Neural cell (in vitro differentiated cells): ENCODE data around the gene PPP2R3A. TPM values are rescaled to one million over a fixed set of nuclear protein-coding genes. Genes with fewer than 3 reads are reported as not detected.
"Not testable (repeated sequence)": the region's sequence is repeated elsewhere in the genome, so short reads cannot be mapped to it uniquely, and the experiment has no call there.

ENCODE experiments used
- H2AFZ ChIP-seq: fragments of 200-600, 300-800 bp; sonication (generic), shearing (Covaris generic); 2 replicates; pipeline ENCODE4 v1.6.0; 2014; ENCODE audit warnings: low read depth, mild to moderate bottlenecking, antibody characterized with exemption, low read length, moderate library complexity
- H3F3A ChIP-seq: fragments of 200-600 bp; shearing (Covaris generic); 2 replicates; pipeline ENCODE4 v1.6.1; 2016; ENCODE audit warnings: mild to moderate bottlenecking, moderate library complexity, mixed read lengths, antibody characterized with exemption, low read length; ENCODE audit not compliant: insufficient read depth, poor library complexity, severe bottlenecking
- H3K27ac ChIP-seq: fragments of 200-600, 300-800 bp; sonication (generic), shearing (Covaris generic); 2 replicates; pipeline ENCODE4 v1.5.1; 2014; ENCODE audit warnings: mild to moderate bottlenecking, low read length, moderate library complexity
- H3K27me3 ChIP-seq: fragments of 300-800, 200-600 bp; sonication (generic), shearing (Covaris generic); 2 replicates; pipeline ENCODE4 v1.6.0; 2014; ENCODE audit warnings: mild to moderate bottlenecking, low read depth, low read length, moderate library complexity; ENCODE audit not compliant: insufficient read depth
- H3K36me3 ChIP-seq: fragments of 300-800, 200-600 bp; sonication (generic), shearing (Covaris generic); 2 replicates; pipeline ENCODE4 v1.5.1; 2014; ENCODE audit warnings: mild to moderate bottlenecking, antibody characterized with exemption, low read length, moderate library complexity; ENCODE audit not compliant: insufficient read depth
- H3K4me2 ChIP-seq: fragments of 300-800, 200-600 bp; sonication (generic), shearing (Covaris generic); 2 replicates; pipeline ENCODE4 v1.6.0; 2014; ENCODE audit warnings: mild to moderate bottlenecking, low read length
- H3K4me3 ChIP-seq: fragments of 300-800, 200-600 bp; sonication (generic), shearing (Covaris generic); 2 replicates; pipeline ENCODE4 v1.5.1; 2014; ENCODE audit warnings: mild to moderate bottlenecking, low read length, moderate library complexity
- H3K79me2 ChIP-seq: fragments of 200-600 bp; shearing (Covaris generic); replicated peaks from 2 replicates; pipeline ENCODE4 v1.6.0; 2014; ENCODE audit warnings: mild to moderate bottlenecking, low read length, moderate library complexity; ENCODE audit not compliant: insufficient read depth
- H3K9ac ChIP-seq: fragments of 300-800, 200-600 bp; sonication (generic), shearing (Covaris generic); 2 replicates; pipeline ENCODE4 v1.6.1; 2016; ENCODE audit warnings: mild to moderate bottlenecking, low read length, mixed read lengths
- H3K9me2 ChIP-seq: fragments of 200-600 bp; shearing (Covaris generic); 2 replicates; pipeline ENCODE4 v1.6.1; 2016; ENCODE audit warnings: mild to moderate bottlenecking, low read length, mixed read lengths; ENCODE audit not compliant: insufficient read depth
- H3K9me3 ChIP-seq: fragments of 200-600, 300-800 bp; sonication (generic), shearing (Covaris generic); 2 replicates; pipeline ENCODE4 v1.6.1; 2016; ENCODE audit warnings: mild to moderate bottlenecking, mixed run types, low read length, moderate library complexity, mixed read lengths
- H4K20me1 ChIP-seq: fragments of 200-600 bp; shearing (Covaris generic); 2 replicates; pipeline ENCODE4 v1.6.1; 2016; ENCODE audit warnings: mild to moderate bottlenecking, mixed run types; ENCODE audit not compliant: insufficient read depth
- CTCF ChIP-seq: fragments of 450-650 bp; IDR thresholded peaks from 2 replicates; pipeline ENCODE4 v1.5.1; 2014; ENCODE audit warnings: antibody characterized with exemption, mild to moderate bottlenecking, moderate library complexity; ENCODE audit not compliant: poor library complexity, severe bottlenecking
- EP300 ChIP-seq: fragments of 450-650 bp; conservative IDR thresholded peaks from 2 replicates; pipeline ENCODE4 v1.6.1; 2014; ENCODE audit warnings: antibody characterized with exemption, mild to moderate bottlenecking, moderate library complexity; ENCODE audit not compliant: poor library complexity, severe bottlenecking
- EZH2 ChIP-seq: fragments of 200-600, 300-800 bp; shearing (Covaris generic), sonication (generic); IDR thresholded peaks from 2 replicates; pipeline ENCODE4 v1.6.1; 2014; ENCODE audit warnings: antibody characterized with exemption, low read length, borderline replicate concordance, mild to moderate bottlenecking; ENCODE audit not compliant: insufficient read depth, poor library complexity, severe bottlenecking
- MXI1 ChIP-seq: fragments of 450-650 bp; conservative IDR thresholded peaks from 2 replicates; pipeline ENCODE4 v1.6.1; 2014; ENCODE audit warnings: antibody characterized with exemption, mild to moderate bottlenecking; ENCODE audit not compliant: poor library complexity, severe bottlenecking
- POLR2AphosphoS5 ChIP-seq: IDR thresholded peaks from 2 replicates; pipeline ENCODE4 v1.6.1; 2012
- RAD21 ChIP-seq: fragments of 450-650 bp; conservative IDR thresholded peaks from 2 replicates; pipeline ENCODE4 v1.6.1; 2014; ENCODE audit warnings: antibody characterized with exemption, mild to moderate bottlenecking, moderate library complexity
- REST ChIP-seq: IDR thresholded peaks from 2 replicates; pipeline ENCODE4 v1.6.1; 2012; ENCODE audit warnings: borderline replicate concordance
- SMC3 ChIP-seq: fragments of 450-650 bp; conservative IDR thresholded peaks from 2 replicates; pipeline ENCODE4 v1.6.1; 2014; ENCODE audit warnings: antibody characterized with exemption, mild to moderate bottlenecking, moderate library complexity; ENCODE audit not compliant: poor library complexity
- TAF1 ChIP-seq: IDR thresholded peaks from 2 replicates; pipeline ENCODE4 v1.6.1; 2012; ENCODE audit warnings: low read depth
- polyA plus RNA-seq: library from polyadenylated mRNA; depleted of rRNA; stranded (reverse); fragments of >200 nt; gene quantifications from 2 replicates; pipeline ENCODE4 v1.2.3, GENCODE V29; 2014

Gene PPP2R3A
- polyA plus RNA-seq, 1 donor from 2014 or later: 17.9 TPM

GRCh38 chr3:136110481-136110880 is 145.0 kb downstream of the PPP2R3A start:
- TF ChIP-seq POLR2AphosphoS5 (no peak), SMC3 (no peak), EZH2 (no peak), EP300 (no peak), CTCF (no peak), MXI1 (no peak), TAF1 (no peak), REST (no peak)
- H2AFZ ChIP-seq: no peak overlapping the region
- H3K9ac ChIP-seq: no peak overlapping the region
- no peaks in the 10 kb centered on the region for H3K9me2 ChIP-seq
- H3F3A ChIP-seq: no peaks in the 10 kb centered on the region
- no peaks in the 10 kb centered on the region for H4K20me1 ChIP-seq
- no peak overlapping the region for H3K27ac ChIP-seq
- no peak overlapping the region for H3K4me2 ChIP-seq
- peaks cover 32% of the 10 kb centered on the region for H3K36me3 ChIP-seq
- H3K79me2 ChIP-seq: no peaks in the 10 kb centered on the region
- H3K27me3 ChIP-seq: no peaks in the 10 kb centered on the region
- no peaks in the 10 kb centered on the region for H3K9me3 ChIP-seq
- no peak overlapping the region for H3K4me3 ChIP-seq

- Histone ChIP-seq H3K79me2 (no peaks in the 10 kb centered on the region), H3K27me3 (no peaks in the 10 kb centered on the region), H2AFZ (no peak overlapping the region), H3F3A (no peaks in the 10 kb centered on the region), H3K36me3 (peaks cover 26% of the 10 kb centered on the region), H3K9ac (no peak overlapping the region), H3K27ac (no peak overlapping the region), H3K9me2 (no peaks in the 10 kb centered on the region), H4K20me1 (no peaks in the 10 kb centered on the region), H3K4me3 (no peak overlapping the region), H3K4me2 (no peak overlapping the region), H3K9me3 (no peaks in the 10 kb centered on the region)
- TF ChIP-seq EP300 (no peak), SMC3 (no peak), RAD21 (no peak), POLR2AphosphoS5 (no peak), CTCF (no peak), EZH2 (no peak)
These were observed 148.9 kb downstream of the PPP2R3A start for GRCh38 chr3:136114421-136114820.

GRCh38 chr3:136119332-136119731 is 153.8 kb downstream of the PPP2R3A start:
- not testable (repeated sequence) for H3K27ac ChIP-seq, H3K4me2 ChIP-seq, H3K36me3 ChIP-seq, H3K9me2 ChIP-seq, H4K20me1 ChIP-seq, H3F3A ChIP-seq, H3K9me3 ChIP-seq, H3K27me3 ChIP-seq, H3K79me2 ChIP-seq, H2AFZ ChIP-seq, H3K9ac ChIP-seq, H3K4me3 ChIP-seq

- H4K20me1 ChIP-seq, H3K4me2 ChIP-seq, H3K9me3 ChIP-seq, H3K27me3 ChIP-seq, H3K9ac ChIP-seq, H3K4me3 ChIP-seq, H3K9me2 ChIP-seq, H3K27ac ChIP-seq, H3K36me3 ChIP-seq, H3K79me2 ChIP-seq, H3F3A ChIP-seq, H2AFZ ChIP-seq: not testable (repeated sequence)
These were observed 154.3 kb downstream of the PPP2R3A start for GRCh38 chr3:136119783-136120182.
